Panc1 (cell line): Measurements from ENCODE around the gene ZFR2.

Source experiments
- CTCF ChIP-seq: fragments of 450-650 bp; IDR thresholded peaks from 2 replicates; pipeline ENCODE4 v1.5.1; 2017; ENCODE audit warnings: mild to moderate bottlenecking
- REST ChIP-seq, 2 experiments: IDR thresholded peaks; 2 replicates each; pipeline ENCODE4 v1.6.1; 2011 to 2012; ENCODE audit warnings: low read depth in 2 of 2, control low read depth in 1 of 2, low read length in 1 of 2, mild to moderate bottlenecking in 1 of 2, moderate library complexity in 1 of 2; ENCODE audit not compliant: insufficient read depth in 1 of 2

GRCh38 chr19:3780786-3781304 is 88.0 kb downstream of the ZFR2 start:
- TF ChIP-seq CTCF (no peak), REST (IDR thresholded peaks at IDR 0.05; ENCODE audit: insufficient read depth in 1 of 2, low read depth in 2 of 2, low read length in 1 of 2) (no peak)
